ENCODE results near the gene TGFBI. TPM values are rescaled to one million over a fixed set of nuclear protein-coding genes. Genes with fewer than 3 reads are reported as not detected.

Gene TGFBI
- total RNA-seq, 1 donor from 2014 or later = 9.5 TPM

GRCh38 chr5:136015966-136016650, 12.7 kb upstream of the TGFBI start:
- no peaks in the 10 kb centered on the region for H3K36me3 ChIP-seq
- H3K27me3 ChIP-seq = no peaks in the 10 kb centered on the region
- no peak overlapping the region for H3K27ac Mint-ChIP-seq
- no peak overlapping the region for H3K9ac ChIP-seq
- H3K9me3 ChIP-seq (ENCODE audit: low read depth) = no peaks in the 10 kb centered on the region
- no peak for DNase-seq (ENCODE audit: low spot score)
- H3K36me3 Mint-ChIP-seq = no peaks in the 10 kb centered on the region
- H3K9me3 Mint-ChIP-seq = no peaks in the 10 kb centered on the region
- no peak overlapping the region for H2AFZ ChIP-seq (replicated peaks)
- peaks cover 16% of the 10 kb centered on the region for H3K4me1 Mint-ChIP-seq
- H3K4me2 ChIP-seq = no peak overlapping the region
- TF ChIP-seq EZH2phosphoT487 (IDR thresholded peaks at IDR 0.05) (no peak), EZH2 (IDR thresholded peaks at IDR 0.05) (no peak)
- TF ChIP-seq, protein P1, sequence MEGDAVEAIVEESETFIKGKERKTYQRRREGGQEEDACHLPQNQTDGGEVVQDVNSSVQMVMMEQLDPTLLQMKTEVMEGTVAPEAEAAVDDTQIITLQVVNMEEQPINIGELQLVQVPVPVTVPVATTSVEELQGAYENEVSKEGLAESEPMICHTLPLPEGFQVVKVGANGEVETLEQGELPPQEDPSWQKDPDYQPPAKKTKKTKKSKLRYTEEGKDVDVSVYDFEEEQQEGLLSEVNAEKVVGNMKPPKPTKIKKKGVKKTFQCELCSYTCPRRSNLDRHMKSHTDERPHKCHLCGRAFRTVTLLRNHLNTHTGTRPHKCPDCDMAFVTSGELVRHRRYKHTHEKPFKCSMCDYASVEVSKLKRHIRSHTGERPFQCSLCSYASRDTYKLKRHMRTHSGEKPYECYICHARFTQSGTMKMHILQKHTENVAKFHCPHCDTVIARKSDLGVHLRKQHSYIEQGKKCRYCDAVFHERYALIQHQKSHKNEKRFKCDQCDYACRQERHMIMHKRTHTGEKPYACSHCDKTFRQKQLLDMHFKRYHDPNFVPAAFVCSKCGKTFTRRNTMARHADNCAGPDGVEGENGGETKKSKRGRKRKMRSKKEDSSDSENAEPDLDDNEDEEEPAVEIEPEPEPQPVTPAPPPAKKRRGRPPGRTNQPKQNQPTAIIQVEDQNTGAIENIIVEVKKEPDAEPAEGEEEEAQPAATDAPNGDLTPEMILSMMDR (IDR thresholded peaks at IDR 0.05) = no peak
- peaks cover 4% of the 10 kb centered on the region for H3K27me3 Mint-ChIP-seq (ENCODE audit: insufficient read depth, low read depth)
- H3K4me1 ChIP-seq = no peaks in the 10 kb centered on the region
- no peaks in the 10 kb centered on the region for H3F3A ChIP-seq (ENCODE audit: low read depth)
- no peaks in the 10 kb centered on the region for H4K20me1 ChIP-seq (ENCODE audit: low read depth)
- H3K4me3 ChIP-seq = no peak overlapping the region
- no peak overlapping the region for H3K27ac ChIP-seq
- no peaks in the 10 kb centered on the region for H3K79me2 ChIP-seq (ENCODE audit: low read depth)
- H3K4me3 Mint-ChIP-seq = no peak overlapping the region

DNA sequence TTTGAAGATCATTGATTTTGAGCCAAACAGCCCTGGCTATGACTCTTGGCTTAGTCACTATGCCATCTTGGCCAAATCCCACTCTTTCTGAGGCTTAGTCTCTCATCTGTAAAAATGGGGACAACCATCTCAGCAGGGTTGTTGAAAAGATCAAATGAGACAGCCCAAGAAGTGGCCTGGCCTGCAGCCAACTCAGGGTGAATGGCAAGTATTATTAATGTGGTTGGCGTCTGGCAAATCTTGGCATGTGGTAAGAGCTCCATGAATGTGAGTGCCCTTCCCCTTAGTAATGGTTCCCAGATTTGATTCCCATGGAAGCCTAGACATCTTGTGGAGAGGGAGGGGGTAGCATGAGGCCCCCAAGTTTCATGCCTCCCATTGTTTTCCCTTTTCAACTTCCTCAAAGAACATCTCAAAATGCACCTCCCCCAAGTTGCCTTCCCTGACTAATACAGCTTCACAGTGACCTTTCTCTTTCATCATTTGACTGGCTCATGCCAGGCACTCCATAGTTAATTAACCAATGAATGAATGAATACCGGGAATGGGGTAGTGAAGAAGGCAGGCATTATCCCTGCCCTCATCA, 11.8 kb upstream of the TGFBI start:
- Mint-ChIP-seq H3K27ac (no peak overlapping the region), H3K27me3 (ENCODE audit: insufficient read depth, low read depth) (peaks cover 4% of the 10 kb centered on the region), H3K4me1 (peaks cover 16% of the 10 kb centered on the region), H3K4me3 (no peak overlapping the region), H3K9me3 (no peaks in the 10 kb centered on the region), H3K36me3 (no peaks in the 10 kb centered on the region)
- H4K20me1 ChIP-seq (ENCODE audit: low read depth) = no peaks in the 10 kb centered on the region
- H3K9ac ChIP-seq = no peak overlapping the region
- H3K4me2 ChIP-seq = no peak overlapping the region
- no peaks in the 10 kb centered on the region for H3K4me1 ChIP-seq
- no peak overlapping the region for H3K27ac ChIP-seq
- H3K4me3 ChIP-seq = no peak overlapping the region
- no peaks in the 10 kb centered on the region for H3K79me2 ChIP-seq (ENCODE audit: low read depth)
- no peaks in the 10 kb centered on the region for H3F3A ChIP-seq (ENCODE audit: low read depth)
- TF ChIP-seq, protein P1 (IDR thresholded peaks at IDR 0.05) = no peak
- TF ChIP-seq EZH2phosphoT487 (IDR thresholded peaks at IDR 0.05) = no peak
- TF ChIP-seq EZH2 (IDR thresholded peaks at IDR 0.05) = no peak
- DNase-seq (ENCODE audit: low spot score) = no peak
- H3K36me3 ChIP-seq = no peaks in the 10 kb centered on the region
- no peak overlapping the region for H2AFZ ChIP-seq (replicated peaks)
- no peaks in the 10 kb centered on the region for H3K9me3 ChIP-seq (ENCODE audit: low read depth)
- H3K27me3 ChIP-seq = no peaks in the 10 kb centered on the region

GRCh38 chr5:136018814-136019783, 9.7 kb upstream of the TGFBI start:
- H3K4me1 Mint-ChIP-seq = peaks cover 16% of the 10 kb centered on the region

More at GRCh38 chr5:136018814-136019783, 9.7 kb upstream of the TGFBI start:
- TF ChIP-seq, protein P1 (IDR thresholded peaks at IDR 0.05) = no peak
- no peak for TF ChIP-seq EZH2phosphoT487 (IDR thresholded peaks at IDR 0.05)
- TF ChIP-seq EZH2 (IDR thresholded peaks at IDR 0.05) = no peak
- Mint-ChIP-seq H3K36me3 (no peaks in the 10 kb centered on the region), H3K9me3 (no peaks in the 10 kb centered on the region), H3K4me3 (no peak overlapping the region), H3K27me3 (ENCODE audit: insufficient read depth, low read depth) (peaks cover 8% of the 10 kb centered on the region), H3K27ac (no peak overlapping the region)
- H3K4me3 ChIP-seq = no peak overlapping the region
- H3K4me2 ChIP-seq = no peak overlapping the region
- H3K79me2 ChIP-seq (ENCODE audit: low read depth) = no peaks in the 10 kb centered on the region
- H3K4me1 ChIP-seq = no peaks in the 10 kb centered on the region
- H4K20me1 ChIP-seq (ENCODE audit: low read depth) = no peaks in the 10 kb centered on the region
- no peak overlapping the region for H3K9ac ChIP-seq
- no peaks in the 10 kb centered on the region for H3K27me3 ChIP-seq
- no peak for DNase-seq (ENCODE audit: low spot score)
- H3F3A ChIP-seq (ENCODE audit: low read depth) = no peaks in the 10 kb centered on the region
- no peaks in the 10 kb centered on the region for H3K9me3 ChIP-seq (ENCODE audit: low read depth)
- no peak overlapping the region for H3K27ac ChIP-seq
- no peaks in the 10 kb centered on the region for H3K36me3 ChIP-seq
- H2AFZ ChIP-seq (replicated peaks) = no peak overlapping the region
